BLaER1 (cell line): Measurements from ENCODE around the gene PRELID1.
"Not testable (repeated sequence)": the region's sequence is repeated elsewhere in the genome, so short reads cannot be mapped to it uniquely, and the experiment has no call there.

Source experiments
- H3K27ac ChIP-seq: shearing (Covaris generic); formaldehyde crosslinking; 2 replicates; pipeline ENCODE4 v1.8.1; 2022
- H3K27me3 ChIP-seq: shearing (Covaris generic); formaldehyde crosslinking; 2 replicates; pipeline ENCODE4 v1.8.1; 2022
- H3K36me3 ChIP-seq: shearing (Covaris generic); formaldehyde crosslinking; 2 replicates; pipeline ENCODE4 v1.8.1; 2022
- H3K4me1 ChIP-seq: shearing (Covaris generic); formaldehyde crosslinking; 2 replicates; pipeline ENCODE4 v1.8.1; 2022
- H3K4me2 ChIP-seq: shearing (Covaris generic); formaldehyde crosslinking; 2 replicates; pipeline ENCODE4 v1.8.1; 2022
- H3K4me3 ChIP-seq: shearing (Covaris generic); formaldehyde crosslinking; 2 replicates; pipeline ENCODE4 v1.8.1; 2022
- H3K9ac ChIP-seq: shearing (Covaris generic); formaldehyde crosslinking; 2 replicates; pipeline ENCODE4 v1.8.1; 2022
- H3K9me3 ChIP-seq: shearing (Covaris generic); formaldehyde crosslinking; 2 replicates; pipeline ENCODE4 v1.8.1; 2022
- H4K20me1 ChIP-seq: shearing (Covaris generic); formaldehyde crosslinking; 2 replicates; pipeline ENCODE4 v1.8.1; 2022
- Cebpa-rat ChIP-seq: shearing (Covaris generic); IDR thresholded peaks from 2 replicates; pipeline ENCODE4 v1.8.1; 2022

PRELID1 gene, protein sequence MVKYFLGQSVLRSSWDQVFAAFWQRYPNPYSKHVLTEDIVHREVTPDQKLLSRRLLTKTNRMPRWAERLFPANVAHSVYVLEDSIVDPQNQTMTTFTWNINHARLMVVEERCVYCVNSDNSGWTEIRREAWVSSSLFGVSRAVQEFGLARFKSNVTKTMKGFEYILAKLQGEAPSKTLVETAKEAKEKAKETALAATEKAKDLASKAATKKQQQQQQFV

GRCh38 chr5:177303121-177303924 lies at the start of gene PRELID1, which contains the start of gene RAB24:
TSS of gene PRELID1 (plus strand) at chr5:177303799. CDS start at chr5:177303986, 187 bp downstream.
TSS of gene RAB24 (minus strand) at chr5:177303719. CDS start at chr5:177303288, 431 bp downstream.
- H3K9me3 ChIP-seq: no peaks in the 10 kb centered on the region
- peak within 1 kb of the TSS; percentile 94 for H3K27ac ChIP-seq
- peak within 1 kb of the TSS; percentile 89 for H3K4me3 ChIP-seq
- TF ChIP-seq Cebpa-rat: no peak
- H3K36me3 ChIP-seq: peaks cover 56% of the 10 kb centered on the region
- H4K20me1 ChIP-seq: peaks cover 78% of the 10 kb centered on the region
- no peaks in the 10 kb centered on the region for H3K27me3 ChIP-seq
- peak within 1 kb of the TSS; percentile 100 for H3K4me2 ChIP-seq
- peaks cover 84% of the 10 kb centered on the region for H3K4me1 ChIP-seq
- H3K9ac ChIP-seq: peak within 1 kb of the TSS; percentile 92

DNA sequence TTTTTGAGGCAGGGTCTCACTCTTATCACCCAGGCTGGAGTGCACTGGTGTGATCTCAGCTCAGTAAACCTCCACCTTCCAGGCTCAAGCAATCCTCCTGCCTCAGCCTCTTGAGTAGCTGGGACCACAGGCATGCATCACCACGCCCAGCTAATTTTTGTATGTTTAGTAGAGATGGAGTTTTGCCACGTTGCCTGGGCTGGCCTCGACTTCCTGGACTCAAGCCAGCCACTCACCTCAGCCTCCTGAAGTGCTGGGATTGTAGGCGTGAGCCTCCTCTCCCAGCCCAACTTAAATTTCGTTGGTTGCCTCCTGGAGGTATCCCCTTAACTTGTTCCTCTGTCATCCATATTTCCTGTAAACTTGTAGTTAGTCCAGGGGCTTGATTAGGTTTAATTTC lies 47.3 kb upstream of the PRELID1 start:
- H3K4me1 ChIP-seq: no peaks in the 10 kb centered on the region
- TF ChIP-seq Cebpa-rat: no peak
- no peak overlapping the region for H3K27ac ChIP-seq

GRCh38 chr5:177258711-177259110 lies 44.9 kb upstream of the PRELID1 start:
- Histone ChIP-seq H4K20me1 (peaks cover 14% of the 10 kb centered on the region; the same call in 1 of the 2 replicates), H3K36me3 (peaks cover 96% of the 10 kb centered on the region)
- H3K27me3 ChIP-seq, H3K27ac ChIP-seq, H3K4me3 ChIP-seq, H3K4me2 ChIP-seq, H3K9me3 ChIP-seq, H3K9ac ChIP-seq, H3K4me1 ChIP-seq: not testable (repeated sequence)

More for the DNA sequence above, 47.3 kb upstream of the PRELID1 start:
- Histone ChIP-seq H3K4me2 (no peak overlapping the region), H3K36me3 (peaks cover 97% of the 10 kb centered on the region), H3K27me3 (no peaks in the 10 kb centered on the region), H3K4me3 (no peak overlapping the region), H3K9ac (no peak overlapping the region), H4K20me1 (peaks cover 18% of the 10 kb centered on the region; the same call in 1 of the 2 replicates), H3K9me3 (no peaks in the 10 kb centered on the region)

DNA sequence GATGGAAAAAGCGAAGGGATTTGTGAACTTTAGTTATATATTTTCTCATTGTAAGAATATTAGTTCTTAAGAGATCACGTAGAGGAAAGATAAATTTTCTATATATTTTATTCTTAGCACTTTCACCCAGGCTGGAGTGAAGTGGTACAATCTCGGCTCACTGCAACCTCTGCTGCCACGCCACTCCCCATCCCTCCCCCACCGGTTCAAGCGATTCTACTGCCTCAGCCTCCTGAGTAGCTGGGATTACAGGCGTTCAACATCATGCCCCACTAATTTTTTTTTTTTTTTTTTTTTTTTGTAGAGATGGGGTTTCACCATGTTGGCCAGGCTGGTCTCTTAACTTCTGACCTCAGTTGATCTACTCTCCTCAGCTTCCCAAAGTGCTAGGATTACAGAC lies 42.6 kb upstream of the PRELID1 start:
- Histone ChIP-seq H4K20me1 (0 out of 2 replicates have a peak, but pooled peaks cover 5% of the 10 kb centered on the region), H3K4me1 (no peaks in the 10 kb centered on the region), H3K9me3 (no peaks in the 10 kb centered on the region), H3K27ac (no peak overlapping the region), H3K36me3 (peaks cover 96% of the 10 kb centered on the region), H3K9ac (no peak overlapping the region), H3K4me2 (no peak overlapping the region), H3K27me3 (no peaks in the 10 kb centered on the region), H3K4me3 (no peak overlapping the region)
- TF ChIP-seq Cebpa-rat: no peak

GRCh38 chr5:177261510-177261909 lies 42.1 kb upstream of the PRELID1 start:
- H3K27me3 ChIP-seq: no peaks in the 10 kb centered on the region
- no peak overlapping the region for H3K4me2 ChIP-seq
- no peak overlapping the region for H3K27ac ChIP-seq
- 0 out of 2 replicates have a peak, but pooled peaks cover under 1% of the 10 kb centered on the region for H4K20me1 ChIP-seq
- no peaks in the 10 kb centered on the region for H3K4me1 ChIP-seq
- H3K9ac ChIP-seq: no peak overlapping the region
- peaks cover 96% of the 10 kb centered on the region for H3K36me3 ChIP-seq
- H3K9me3 ChIP-seq: no peaks in the 10 kb centered on the region
- TF ChIP-seq Cebpa-rat: no peak
- no peak overlapping the region for H3K4me3 ChIP-seq

GRCh38 chr5:177264178-177264577 lies 39.4 kb upstream of the PRELID1 start:
- no peak overlapping the region for H3K9ac ChIP-seq
- no peaks in the 10 kb centered on the region for H4K20me1 ChIP-seq
- H3K27ac ChIP-seq: no peak overlapping the region
- no peak for TF ChIP-seq Cebpa-rat
- no peaks in the 10 kb centered on the region for H3K4me1 ChIP-seq
- H3K27me3 ChIP-seq: no peaks in the 10 kb centered on the region
- peaks cover 96% of the 10 kb centered on the region for H3K36me3 ChIP-seq
- H3K4me2 ChIP-seq: no peak overlapping the region
- no peak overlapping the region for H3K4me3 ChIP-seq
- no peaks in the 10 kb centered on the region for H3K9me3 ChIP-seq

- Histone ChIP-seq H3K4me3 (no peak overlapping the region), H3K36me3 (peaks cover 96% of the 10 kb centered on the region), H3K27ac (no peak overlapping the region), H3K4me2 (no peak overlapping the region), H3K9ac (no peak overlapping the region), H3K9me3 (no peaks in the 10 kb centered on the region), H4K20me1 (no peaks in the 10 kb centered on the region), H3K4me1 (no peaks in the 10 kb centered on the region), H3K27me3 (no peaks in the 10 kb centered on the region)
- TF ChIP-seq Cebpa-rat: no peak
These were observed 38.2 kb upstream of the PRELID1 start for GRCh38 chr5:177265395-177265794.

DNA sequence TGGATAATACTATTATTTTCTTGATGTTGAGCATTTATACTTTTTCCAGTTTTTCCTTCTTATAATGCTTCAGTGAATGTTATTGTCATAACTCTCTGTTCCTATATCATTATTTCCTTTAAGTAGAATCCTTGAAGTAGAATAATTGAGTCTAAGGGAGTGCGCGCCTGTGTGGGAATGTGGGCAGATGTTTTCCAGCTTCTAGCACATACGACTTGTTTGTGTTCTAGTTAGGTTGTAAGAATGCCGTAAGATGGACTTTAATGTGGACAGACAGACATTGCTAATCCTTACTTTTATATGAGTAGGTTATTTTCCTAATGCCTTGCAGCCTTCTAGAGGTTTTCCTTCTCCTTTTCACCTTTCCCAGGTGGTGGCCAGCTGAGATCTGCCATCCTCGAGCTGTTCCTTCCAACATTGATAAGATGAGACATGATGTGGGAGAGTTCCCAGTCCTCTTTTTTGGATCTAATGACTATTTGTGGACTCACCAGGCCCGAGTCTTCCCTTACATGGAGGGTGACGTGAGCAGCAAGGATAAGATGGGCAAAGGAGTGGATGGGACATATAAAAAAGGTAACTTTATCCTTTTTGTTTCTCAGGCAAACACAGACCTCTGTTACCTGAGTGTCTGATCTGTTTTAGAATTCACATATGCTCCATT lies 34.2 kb upstream of the PRELID1 start:
- TF ChIP-seq Cebpa-rat: no peak

GRCh38 chr5:177269976-177270375 lies 33.6 kb upstream of the PRELID1 start:
- no peak for TF ChIP-seq Cebpa-rat
- Histone ChIP-seq H3K4me3 (no peak overlapping the region), H3K9ac (no peak overlapping the region), H3K27ac (no peak overlapping the region), H3K27me3 (no peaks in the 10 kb centered on the region), H3K36me3 (peaks cover 97% of the 10 kb centered on the region), H3K4me2 (no peak overlapping the region), H3K9me3 (no peaks in the 10 kb centered on the region), H4K20me1 (no peaks in the 10 kb centered on the region), H3K4me1 (no peaks in the 10 kb centered on the region)

More for the DNA sequence above, 34.2 kb upstream of the PRELID1 start:
- H3K4me1 ChIP-seq: no peaks in the 10 kb centered on the region
- H3K9ac ChIP-seq: no peak overlapping the region
- H3K9me3 ChIP-seq: no peaks in the 10 kb centered on the region
- no peaks in the 10 kb centered on the region for H3K27me3 ChIP-seq
- H3K4me2 ChIP-seq: no peak overlapping the region
- peaks cover 97% of the 10 kb centered on the region for H3K36me3 ChIP-seq
- no peaks in the 10 kb centered on the region for H4K20me1 ChIP-seq
- no peak overlapping the region for H3K4me3 ChIP-seq
- H3K27ac ChIP-seq: no peak overlapping the region

- H3K27ac ChIP-seq: no peak overlapping the region
- no peaks in the 10 kb centered on the region for H4K20me1 ChIP-seq
- peaks cover 97% of the 10 kb centered on the region for H3K36me3 ChIP-seq
- H3K4me3 ChIP-seq: no peak overlapping the region
- no peaks in the 10 kb centered on the region for H3K4me1 ChIP-seq
- no peaks in the 10 kb centered on the region for H3K9me3 ChIP-seq
- no peaks in the 10 kb centered on the region for H3K27me3 ChIP-seq
- no peak overlapping the region for H3K9ac ChIP-seq
- no peak overlapping the region for H3K4me2 ChIP-seq
- no peak for TF ChIP-seq Cebpa-rat
These were observed 32.9 kb upstream of the PRELID1 start for GRCh38 chr5:177270653-177271052.
